AG09309 (cell line): ENCODE data around the gene TMEM131L.

Experiments
- DNase-seq: peaks from one replicate; pipeline ENCODE4 v3.0.0-alpha.2; 2010; ENCODE audit warnings: low read depth
- H3K4me3 ChIP-seq: 2 replicates; pipeline ENCODE4 v1.5.1; 2011; ENCODE audit warnings: mild to moderate bottlenecking, low read depth, low read length, moderate library complexity; ENCODE audit not compliant: control insufficient read depth
- CTCF ChIP-seq: IDR thresholded peaks from 2 replicates; pipeline ENCODE4 v1.5.1; 2011; ENCODE audit warnings: mild to moderate bottlenecking, low read depth, low read length, inconsistent platforms; ENCODE audit not compliant: insufficient read depth, control insufficient read depth; ENCODE audit errors: missing control alignments

TMEM131L gene

GRCh38 chr4:153641532-153641931 lies 175.4 kb downstream of the TMEM131L start:
- DNase-seq, result no peak
- no peak for TF ChIP-seq CTCF
- H3K4me3 ChIP-seq, result no peak overlapping the region

- no peak for DNase-seq
- no peak overlapping the region for H3K4me3 ChIP-seq
- TF ChIP-seq CTCF, result peak; percentile 27
Measured at GRCh38 chr4:153643406-153644383, 177.5 kb downstream of the TMEM131L start.

GRCh38 chr4:153645183-153645582 lies 179.0 kb downstream of the TMEM131L start:
- no peak overlapping the region for H3K4me3 ChIP-seq
- peak; percentile 30 for TF ChIP-seq CTCF
- no peak for DNase-seq

GRCh38 chr4:153646261-153646660 lies 180.1 kb downstream of the TMEM131L start:
- no peak for TF ChIP-seq CTCF
- no peak for DNase-seq
- no peak overlapping the region for H3K4me3 ChIP-seq

- DNase-seq, result no peak
- TF ChIP-seq CTCF, result no peak
- no peak overlapping the region for H3K4me3 ChIP-seq
Measured at GRCh38 chr4:153646978-153647377, 180.8 kb downstream of the TMEM131L start.

GRCh38 chr4:153647975-153648374 lies 181.8 kb downstream of the TMEM131L start:
- H3K4me3 ChIP-seq, result no peak overlapping the region
- TF ChIP-seq CTCF, result no peak
- DNase-seq, result no peak
